IMR-90 (cell line): ENCODE results near the gene PRSS21.

Experiments used
- BHLHE40 ChIP-seq: fragments of 150-350 bp; IDR thresholded peaks from 2 replicates; pipeline ENCODE4 v1.6.1; 2016; ENCODE audit warnings: mild to moderate bottlenecking, low read depth, low read length
- ELK1 ChIP-seq: fragments of 150-350 bp; IDR thresholded peaks from 2 replicates; pipeline ENCODE4 v1.6.1; 2016; ENCODE audit warnings: low read depth, mild to moderate bottlenecking, low read length, moderate library complexity, borderline replicate concordance

- TF ChIP-seq ELK1 (no peak), BHLHE40 (no peak)
Measured at GRCh38 chr16:2777903-2778629, 39.0 kb upstream of the PRSS21 start.
